Brain microvascular endothelial cell (primary cell): Measurements from ENCODE around the gene PRKCH.

Source experiments
- DNase-seq: peaks from one replicate; pipeline ENCODE4 v3.0.0-alpha.2; 2020
- H3K27ac ChIP-seq: fragments of 250-450 bp; sonication (Bioruptor Pico); 2 replicates; pipeline ENCODE4 v1.5.1; 2020; ENCODE audit warnings: mild to moderate bottlenecking, moderate library complexity
- H3K27me3 ChIP-seq: fragments of 250-450 bp; sonication (Bioruptor Pico); replicated peaks from 2 replicates; pipeline ENCODE4 v1.5.1; 2020; ENCODE audit warnings: mild to moderate bottlenecking
- H3K36me3 ChIP-seq: fragments of 250-450 bp; sonication (Bioruptor Pico); replicated peaks from 2 replicates; pipeline ENCODE4 v1.5.1; 2020; ENCODE audit warnings: mild to moderate bottlenecking
- H3K4me3 ChIP-seq: 2 replicates; pipeline ENCODE4 v1.5.1; 2011; ENCODE audit warnings: low read depth, mild to moderate bottlenecking, control low read depth, low read length, moderate library complexity
- CTCF ChIP-seq: IDR thresholded peaks from 2 replicates; pipeline ENCODE4 v1.5.1; 2011; ENCODE audit warnings: low read depth, mild to moderate bottlenecking, moderate library complexity, low read length, control low read depth, inconsistent platforms; ENCODE audit errors: missing control alignments
- in situ Hi-C: cut with HindIII; loops from 2 replicates; pipeline ENCODE4 v1.10.0; 2017; ENCODE audit warnings: low sequenced_read_pairs, low pct_ligation_motif_present

PRKCH gene

DNA sequence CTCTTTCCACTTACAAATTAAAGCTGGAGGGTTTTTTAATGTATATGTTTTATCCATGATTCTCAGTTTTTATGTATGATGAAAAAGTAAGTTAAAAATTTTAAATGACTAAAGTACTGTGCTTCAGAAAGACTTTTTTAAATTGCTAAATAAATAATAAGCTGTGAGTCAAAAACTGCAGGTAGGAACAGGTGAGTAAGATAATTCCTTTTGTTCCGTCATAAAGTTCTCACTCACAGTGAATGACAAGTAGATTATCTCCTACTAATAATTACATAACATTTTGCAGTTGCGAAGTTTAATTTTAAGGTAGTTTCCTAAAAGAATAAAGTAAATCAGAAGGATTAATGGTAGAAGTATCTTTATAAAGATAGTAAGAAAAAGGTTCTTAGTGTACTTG, 78.0 kb downstream of the PRKCH start:
- Histone ChIP-seq H3K4me3 (no peak overlapping the region), H3K27me3 (no peaks in the 10 kb centered on the region), H3K27ac (no peak overlapping the region), H3K36me3 (no peaks in the 10 kb centered on the region)
- no peak for DNase-seq
- no peak for TF ChIP-seq CTCF
- in situ Hi-C loops: no loop called here

- no peak overlapping the region for H3K27ac ChIP-seq
- in situ Hi-C loops: no loop called here
These were observed 80.1 kb downstream of the PRKCH start for GRCh38 chr14:61401461-61401860.

DNA sequence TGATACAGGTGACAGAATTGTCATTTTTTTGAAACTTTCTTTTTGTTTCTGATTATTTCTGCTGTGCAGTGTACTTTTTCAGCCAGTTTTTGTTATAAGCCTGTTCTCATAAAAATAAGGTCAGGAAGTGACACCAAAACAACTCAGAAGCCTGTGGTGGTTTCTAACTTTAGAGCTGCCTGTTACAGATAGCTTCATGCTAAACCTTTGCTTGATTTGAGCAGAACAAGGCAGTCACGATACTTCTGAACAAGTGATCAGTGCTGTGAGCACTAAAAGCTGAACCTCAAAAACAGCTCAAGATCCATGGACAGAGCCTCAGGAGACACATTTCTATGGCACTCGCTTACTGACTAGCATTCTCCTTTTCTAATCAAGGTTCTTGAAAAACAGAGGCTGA, 82.0 kb downstream of the PRKCH start:
- Histone ChIP-seq H3K4me3 (no peak overlapping the region), H3K27me3 (no peaks in the 10 kb centered on the region), H3K36me3 (no peaks in the 10 kb centered on the region), H3K27ac (no peak overlapping the region)
- DNase-seq: no peak
- no peak for TF ChIP-seq CTCF
- in situ Hi-C loops: no loop called here

More at GRCh38 chr14:61401461-61401860, 80.1 kb downstream of the PRKCH start:
- TF ChIP-seq CTCF: no peak
- H3K36me3 ChIP-seq: no peaks in the 10 kb centered on the region
- H3K4me3 ChIP-seq: no peak overlapping the region
- H3K27me3 ChIP-seq: no peaks in the 10 kb centered on the region
- DNase-seq: no peak

DNA sequence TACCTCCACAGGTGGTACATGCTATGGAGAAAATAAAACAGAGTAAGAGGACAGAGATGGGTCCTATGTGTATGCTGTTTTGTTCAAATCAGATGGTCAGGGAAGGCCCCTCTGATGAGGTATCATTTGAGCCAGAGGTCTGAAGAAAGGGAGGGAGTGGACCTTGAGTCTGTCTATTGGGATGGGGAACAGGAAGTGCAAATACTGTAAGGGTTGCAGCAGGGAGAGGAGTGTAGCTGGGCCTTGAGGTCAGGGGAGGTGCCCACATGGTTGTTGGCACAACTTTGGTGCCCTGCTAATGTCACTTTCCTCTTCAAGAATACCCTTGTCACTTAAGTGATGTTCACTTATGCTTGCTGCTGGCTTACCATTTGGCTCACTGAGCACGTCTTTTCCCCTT, 83.3 kb downstream of the PRKCH start:
- no peak overlapping the region for H3K27ac ChIP-seq
- in situ Hi-C loops: no loop called here
- no peak for DNase-seq
- H3K27me3 ChIP-seq: no peaks in the 10 kb centered on the region
- no peak for TF ChIP-seq CTCF
- no peaks in the 10 kb centered on the region for H3K36me3 ChIP-seq
- H3K4me3 ChIP-seq: no peak overlapping the region

DNA sequence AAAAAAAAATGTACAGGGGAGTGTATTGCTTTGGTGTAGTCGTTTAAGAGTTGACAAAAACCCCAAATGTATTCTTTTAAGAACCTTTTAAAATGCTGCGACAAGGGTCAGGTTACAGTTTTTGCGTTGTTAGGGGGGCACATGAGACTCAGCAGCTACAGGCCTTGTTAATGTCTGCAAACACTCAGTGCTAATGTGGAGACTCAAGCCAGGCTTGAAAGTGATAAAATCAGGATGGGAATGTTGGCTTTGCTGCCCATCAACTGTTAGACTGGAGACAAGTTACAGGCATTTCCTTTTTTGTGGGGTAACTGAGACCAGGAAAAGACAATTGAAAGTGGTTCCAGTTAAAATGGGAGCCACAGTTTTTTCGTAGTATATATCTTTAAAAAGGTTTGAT, 84.8 kb downstream of the PRKCH start:
- no peak for DNase-seq
- Histone ChIP-seq H3K4me3 (no peak overlapping the region), H3K27ac (no peak overlapping the region), H3K36me3 (no peaks in the 10 kb centered on the region), H3K27me3 (no peaks in the 10 kb centered on the region)
- in situ Hi-C loops: no loop called here
- TF ChIP-seq CTCF: no peak

DNA sequence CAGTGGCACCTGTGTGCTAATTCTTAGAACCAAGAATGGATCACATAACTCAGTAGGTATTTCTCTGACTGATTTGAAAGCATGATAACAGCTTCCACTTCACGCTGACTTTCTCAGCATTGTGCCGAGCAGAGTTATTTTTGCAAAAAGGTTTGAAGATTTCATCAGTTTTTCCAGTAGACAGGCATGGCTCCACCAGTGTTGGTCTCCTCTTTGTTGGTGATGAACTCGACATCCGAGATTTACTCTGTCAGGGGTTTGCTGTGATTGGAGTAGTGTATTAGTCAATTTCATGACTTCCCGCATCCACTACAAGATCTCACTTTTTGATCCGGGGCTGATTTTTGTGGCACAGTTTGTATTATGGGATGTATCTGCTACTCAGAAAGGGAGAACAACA, 85.3 kb downstream of the PRKCH start:
- in situ Hi-C loops: no loop called here
- no peak for DNase-seq
- H3K36me3 ChIP-seq: no peaks in the 10 kb centered on the region
- no peaks in the 10 kb centered on the region for H3K27me3 ChIP-seq
- H3K27ac ChIP-seq: no peak overlapping the region
- H3K4me3 ChIP-seq: no peak overlapping the region
- TF ChIP-seq CTCF: no peak
